K562 (cell line): ENCODE measurements around the gene NFATC1. TPM values are rescaled to one million over a fixed set of nuclear protein-coding genes. Genes with fewer than 3 reads are reported as not detected.

Experiments
- ARID1B ChIP-seq: fragments of 450-650 bp; IDR thresholded peaks from 2 replicates; pipeline ENCODE4 v1.6.1; 2016; ENCODE audit warnings: antibody characterized with exemption, mild to moderate bottlenecking, inconsistent platforms
- EP400 ChIP-seq: fragments of 450-650 bp; IDR thresholded peaks from 2 replicates; pipeline ENCODE4 v1.6.1; 2017; ENCODE audit warnings: antibody characterized with exemption, mild to moderate bottlenecking, moderate library complexity
- NUFIP1 ChIP-seq: fragments of 450-650 bp; IDR thresholded peaks from 2 replicates; pipeline ENCODE4 v1.6.1; 2018; ENCODE audit not compliant: partially characterized antibody
- RFX1 ChIP-seq: fragments of 450-650 bp; IDR thresholded peaks from 2 replicates; pipeline ENCODE4 v1.6.1; 2016; ENCODE audit warnings: mild to moderate bottlenecking, moderate library complexity
- polyA plus RNA-seq, 8 experiments: library from polyadenylated mRNA; depleted of rRNA in 4 of 8; stranded (reverse) in 5 of 8; unstranded in 3 of 8; fragments of >200 nt; fragmentation: Nextera tagmentation in 2 of 8; fragmentation: Illumina TruSeq in 1 of 8; extraction: Ambion mirVana in 2 of 8; extraction: Trizol in 1 of 8; gene quantifications; 2 replicates each; pipeline versions ENCODE4 v1.2.1 to v1.2.3, GENCODE V29; 2011 to 2014; ENCODE audit warnings: inconsistent platforms in 1 of 8, missing spikeins in 1 of 8
- total RNA-seq, 7 experiments: library from RNA; depleted of rRNA in 6 of 7; stranded (reverse); fragments of >200 nt in 6 of 7; fragmentation: Illumina TruSeq in 2 of 7; extraction: Trizol in 2 of 7; gene quantifications; 2 replicates each; pipeline versions ENCODE4 v1.2.1 to v1.2.3, GENCODE V29; 2011 to 2021; ENCODE audit warnings: low replicate concordance in 1 of 7
- TF ChIP-seq, protein P1 (sequence below): fragments of 450-650 bp; IDR thresholded peaks from 2 replicates; pipeline ENCODE4 v1.6.1; 2018; ENCODE audit not compliant: partially characterized antibody
- TF ChIP-seq, protein P2 (sequence below): fragments of 450-650 bp; IDR thresholded peaks from 2 replicates; pipeline ENCODE4 v1.6.1; 2017; ENCODE audit warnings: antibody characterized with exemption, mild to moderate bottlenecking
- TF ChIP-seq, protein P3 (sequence below): fragments of 450-650 bp; IDR thresholded peaks from 2 replicates; pipeline ENCODE4 v1.6.1; 2016; ENCODE audit warnings: mild to moderate bottlenecking, moderate library complexity

Gene NFATC1
- total and polyA plus RNA-seq, 9 of the 15 experiments (the other 6 are each of a cell fraction or from before 2014, with no cell fraction given), result 1.1 to 16.4 (median 2.5) TPM

DNA sequence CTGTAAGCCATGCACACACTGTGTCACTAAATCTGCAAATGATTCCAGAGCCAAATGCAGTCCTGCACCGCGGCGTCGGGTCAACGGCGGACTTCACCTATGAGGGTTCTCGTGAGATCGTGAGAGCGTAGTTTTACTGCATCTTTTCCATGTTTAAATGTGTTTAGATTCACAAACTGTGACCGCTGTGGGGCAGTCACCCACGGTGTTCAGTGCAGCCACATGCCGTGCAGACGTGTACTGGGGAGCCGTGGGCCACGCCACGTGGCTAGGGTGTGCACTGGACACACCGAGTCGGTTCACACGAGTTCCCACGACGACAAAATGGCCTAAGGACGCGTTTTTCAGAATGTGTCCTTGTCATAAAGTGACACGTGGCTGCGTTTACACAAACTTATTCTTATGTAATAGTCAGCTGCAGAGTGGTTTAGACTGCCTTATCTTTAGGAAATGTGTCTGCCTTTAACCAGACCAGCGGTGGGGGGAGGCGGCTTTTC, 34.1 kb downstream of the NFATC1 start (continued):
- TF ChIP-seq, protein P1, sequence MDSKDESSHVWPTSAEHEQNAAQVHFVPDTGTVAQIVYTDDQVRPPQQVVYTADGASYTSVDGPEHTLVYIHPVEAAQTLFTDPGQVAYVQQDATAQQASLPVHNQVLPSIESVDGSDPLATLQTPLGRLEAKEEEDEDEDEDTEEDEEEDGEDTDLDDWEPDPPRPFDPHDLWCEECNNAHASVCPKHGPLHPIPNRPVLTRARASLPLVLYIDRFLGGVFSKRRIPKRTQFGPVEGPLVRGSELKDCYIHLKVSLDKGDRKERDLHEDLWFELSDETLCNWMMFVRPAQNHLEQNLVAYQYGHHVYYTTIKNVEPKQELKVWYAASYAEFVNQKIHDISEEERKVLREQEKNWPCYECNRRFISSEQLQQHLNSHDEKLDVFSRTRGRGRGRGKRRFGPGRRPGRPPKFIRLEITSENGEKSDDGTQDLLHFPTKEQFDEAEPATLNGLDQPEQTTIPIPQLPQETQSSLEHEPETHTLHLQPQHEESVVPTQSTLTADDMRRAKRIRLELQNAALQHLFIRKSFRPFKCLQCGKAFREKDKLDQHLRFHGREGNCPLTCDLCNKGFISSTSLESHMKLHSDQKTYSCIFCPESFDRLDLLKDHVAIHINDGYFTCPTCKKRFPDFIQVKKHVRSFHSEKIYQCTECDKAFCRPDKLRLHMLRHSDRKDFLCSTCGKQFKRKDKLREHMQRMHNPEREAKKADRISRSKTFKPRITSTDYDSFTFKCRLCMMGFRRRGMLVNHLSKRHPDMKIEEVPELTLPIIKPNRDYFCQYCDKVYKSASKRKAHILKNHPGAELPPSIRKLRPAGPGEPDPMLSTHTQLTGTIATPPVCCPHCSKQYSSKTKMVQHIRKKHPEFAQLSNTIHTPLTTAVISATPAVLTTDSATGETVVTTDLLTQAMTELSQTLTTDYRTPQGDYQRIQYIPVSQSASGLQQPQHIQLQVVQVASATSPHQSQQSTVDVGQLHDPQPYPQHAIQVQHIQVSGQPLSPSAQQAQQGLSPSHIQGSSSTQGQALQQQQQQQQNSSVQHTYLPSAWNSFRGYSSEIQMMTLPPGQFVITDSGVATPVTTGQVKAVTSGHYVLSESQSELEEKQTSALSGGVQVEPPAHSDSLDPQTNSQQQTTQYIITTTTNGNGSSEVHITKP, result peak; percentile 79
- TF ChIP-seq, protein P2, sequence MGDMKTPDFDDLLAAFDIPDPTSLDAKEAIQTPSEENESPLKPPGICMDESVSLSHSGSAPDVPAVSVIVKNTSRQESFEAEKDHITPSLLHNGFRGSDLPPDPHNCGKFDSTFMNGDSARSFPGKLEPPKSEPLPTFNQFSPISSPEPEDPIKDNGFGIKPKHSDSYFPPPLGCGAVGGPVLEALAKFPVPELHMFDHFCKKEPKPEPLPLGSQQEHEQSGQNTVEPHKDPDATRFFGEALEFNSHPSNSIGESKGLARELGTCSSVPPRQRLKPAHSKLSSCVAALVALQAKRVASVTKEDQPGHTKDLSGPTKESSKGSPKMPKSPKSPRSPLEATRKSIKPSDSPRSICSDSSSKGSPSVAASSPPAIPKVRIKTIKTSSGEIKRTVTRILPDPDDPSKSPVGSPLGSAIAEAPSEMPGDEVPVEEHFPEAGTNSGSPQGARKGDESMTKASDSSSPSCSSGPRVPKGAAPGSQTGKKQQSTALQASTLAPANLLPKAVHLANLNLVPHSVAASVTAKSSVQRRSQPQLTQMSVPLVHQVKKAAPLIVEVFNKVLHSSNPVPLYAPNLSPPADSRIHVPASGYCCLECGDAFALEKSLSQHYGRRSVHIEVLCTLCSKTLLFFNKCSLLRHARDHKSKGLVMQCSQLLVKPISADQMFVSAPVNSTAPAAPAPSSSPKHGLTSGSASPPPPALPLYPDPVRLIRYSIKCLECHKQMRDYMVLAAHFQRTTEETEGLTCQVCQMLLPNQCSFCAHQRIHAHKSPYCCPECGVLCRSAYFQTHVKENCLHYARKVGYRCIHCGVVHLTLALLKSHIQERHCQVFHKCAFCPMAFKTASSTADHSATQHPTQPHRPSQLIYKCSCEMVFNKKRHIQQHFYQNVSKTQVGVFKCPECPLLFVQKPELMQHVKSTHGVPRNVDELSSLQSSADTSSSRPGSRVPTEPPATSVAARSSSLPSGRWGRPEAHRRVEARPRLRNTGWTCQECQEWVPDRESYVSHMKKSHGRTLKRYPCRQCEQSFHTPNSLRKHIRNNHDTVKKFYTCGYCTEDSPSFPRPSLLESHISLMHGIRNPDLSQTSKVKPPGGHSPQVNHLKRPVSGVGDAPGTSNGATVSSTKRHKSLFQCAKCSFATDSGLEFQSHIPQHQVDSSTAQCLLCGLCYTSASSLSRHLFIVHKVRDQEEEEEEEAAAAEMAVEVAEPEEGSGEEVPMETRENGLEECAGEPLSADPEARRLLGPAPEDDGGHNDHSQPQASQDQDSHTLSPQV, result peak; percentile 72; the same call in 1 of the 2 replicates
- TF ChIP-seq NUFIP1, result no peak
- peak; percentile 35 for TF ChIP-seq ARID1B
- TF ChIP-seq, protein P3, sequence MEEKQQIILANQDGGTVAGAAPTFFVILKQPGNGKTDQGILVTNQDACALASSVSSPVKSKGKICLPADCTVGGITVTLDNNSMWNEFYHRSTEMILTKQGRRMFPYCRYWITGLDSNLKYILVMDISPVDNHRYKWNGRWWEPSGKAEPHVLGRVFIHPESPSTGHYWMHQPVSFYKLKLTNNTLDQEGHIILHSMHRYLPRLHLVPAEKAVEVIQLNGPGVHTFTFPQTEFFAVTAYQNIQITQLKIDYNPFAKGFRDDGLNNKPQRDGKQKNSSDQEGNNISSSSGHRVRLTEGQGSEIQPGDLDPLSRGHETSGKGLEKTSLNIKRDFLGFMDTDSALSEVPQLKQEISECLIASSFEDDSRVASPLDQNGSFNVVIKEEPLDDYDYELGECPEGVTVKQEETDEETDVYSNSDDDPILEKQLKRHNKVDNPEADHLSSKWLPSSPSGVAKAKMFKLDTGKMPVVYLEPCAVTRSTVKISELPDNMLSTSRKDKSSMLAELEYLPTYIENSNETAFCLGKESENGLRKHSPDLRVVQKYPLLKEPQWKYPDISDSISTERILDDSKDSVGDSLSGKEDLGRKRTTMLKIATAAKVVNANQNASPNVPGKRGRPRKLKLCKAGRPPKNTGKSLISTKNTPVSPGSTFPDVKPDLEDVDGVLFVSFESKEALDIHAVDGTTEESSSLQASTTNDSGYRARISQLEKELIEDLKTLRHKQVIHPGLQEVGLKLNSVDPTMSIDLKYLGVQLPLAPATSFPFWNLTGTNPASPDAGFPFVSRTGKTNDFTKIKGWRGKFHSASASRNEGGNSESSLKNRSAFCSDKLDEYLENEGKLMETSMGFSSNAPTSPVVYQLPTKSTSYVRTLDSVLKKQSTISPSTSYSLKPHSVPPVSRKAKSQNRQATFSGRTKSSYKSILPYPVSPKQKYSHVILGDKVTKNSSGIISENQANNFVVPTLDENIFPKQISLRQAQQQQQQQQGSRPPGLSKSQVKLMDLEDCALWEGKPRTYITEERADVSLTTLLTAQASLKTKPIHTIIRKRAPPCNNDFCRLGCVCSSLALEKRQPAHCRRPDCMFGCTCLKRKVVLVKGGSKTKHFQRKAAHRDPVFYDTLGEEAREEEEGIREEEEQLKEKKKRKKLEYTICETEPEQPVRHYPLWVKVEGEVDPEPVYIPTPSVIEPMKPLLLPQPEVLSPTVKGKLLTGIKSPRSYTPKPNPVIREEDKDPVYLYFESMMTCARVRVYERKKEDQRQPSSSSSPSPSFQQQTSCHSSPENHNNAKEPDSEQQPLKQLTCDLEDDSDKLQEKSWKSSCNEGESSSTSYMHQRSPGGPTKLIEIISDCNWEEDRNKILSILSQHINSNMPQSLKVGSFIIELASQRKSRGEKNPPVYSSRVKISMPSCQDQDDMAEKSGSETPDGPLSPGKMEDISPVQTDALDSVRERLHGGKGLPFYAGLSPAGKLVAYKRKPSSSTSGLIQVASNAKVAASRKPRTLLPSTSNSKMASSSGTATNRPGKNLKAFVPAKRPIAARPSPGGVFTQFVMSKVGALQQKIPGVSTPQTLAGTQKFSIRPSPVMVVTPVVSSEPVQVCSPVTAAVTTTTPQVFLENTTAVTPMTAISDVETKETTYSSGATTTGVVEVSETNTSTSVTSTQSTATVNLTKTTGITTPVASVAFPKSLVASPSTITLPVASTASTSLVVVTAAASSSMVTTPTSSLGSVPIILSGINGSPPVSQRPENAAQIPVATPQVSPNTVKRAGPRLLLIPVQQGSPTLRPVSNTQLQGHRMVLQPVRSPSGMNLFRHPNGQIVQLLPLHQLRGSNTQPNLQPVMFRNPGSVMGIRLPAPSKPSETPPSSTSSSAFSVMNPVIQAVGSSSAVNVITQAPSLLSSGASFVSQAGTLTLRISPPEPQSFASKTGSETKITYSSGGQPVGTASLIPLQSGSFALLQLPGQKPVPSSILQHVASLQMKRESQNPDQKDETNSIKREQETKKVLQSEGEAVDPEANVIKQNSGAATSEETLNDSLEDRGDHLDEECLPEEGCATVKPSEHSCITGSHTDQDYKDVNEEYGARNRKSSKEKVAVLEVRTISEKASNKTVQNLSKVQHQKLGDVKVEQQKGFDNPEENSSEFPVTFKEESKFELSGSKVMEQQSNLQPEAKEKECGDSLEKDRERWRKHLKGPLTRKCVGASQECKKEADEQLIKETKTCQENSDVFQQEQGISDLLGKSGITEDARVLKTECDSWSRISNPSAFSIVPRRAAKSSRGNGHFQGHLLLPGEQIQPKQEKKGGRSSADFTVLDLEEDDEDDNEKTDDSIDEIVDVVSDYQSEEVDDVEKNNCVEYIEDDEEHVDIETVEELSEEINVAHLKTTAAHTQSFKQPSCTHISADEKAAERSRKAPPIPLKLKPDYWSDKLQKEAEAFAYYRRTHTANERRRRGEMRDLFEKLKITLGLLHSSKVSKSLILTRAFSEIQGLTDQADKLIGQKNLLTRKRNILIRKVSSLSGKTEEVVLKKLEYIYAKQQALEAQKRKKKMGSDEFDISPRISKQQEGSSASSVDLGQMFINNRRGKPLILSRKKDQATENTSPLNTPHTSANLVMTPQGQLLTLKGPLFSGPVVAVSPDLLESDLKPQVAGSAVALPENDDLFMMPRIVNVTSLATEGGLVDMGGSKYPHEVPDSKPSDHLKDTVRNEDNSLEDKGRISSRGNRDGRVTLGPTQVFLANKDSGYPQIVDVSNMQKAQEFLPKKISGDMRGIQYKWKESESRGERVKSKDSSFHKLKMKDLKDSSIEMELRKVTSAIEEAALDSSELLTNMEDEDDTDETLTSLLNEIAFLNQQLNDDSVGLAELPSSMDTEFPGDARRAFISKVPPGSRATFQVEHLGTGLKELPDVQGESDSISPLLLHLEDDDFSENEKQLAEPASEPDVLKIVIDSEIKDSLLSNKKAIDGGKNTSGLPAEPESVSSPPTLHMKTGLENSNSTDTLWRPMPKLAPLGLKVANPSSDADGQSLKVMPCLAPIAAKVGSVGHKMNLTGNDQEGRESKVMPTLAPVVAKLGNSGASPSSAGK, result peak; percentile 92
- TF ChIP-seq EP400, result peak; percentile 69
- peak; percentile 44; the same call in 1 of the 2 replicates for TF ChIP-seq RFX1
